ENCODE data around the gene ROBO1. TPM values are rescaled to one million over a fixed set of nuclear protein-coding genes. Genes with fewer than 3 reads are reported as not detected.
"Not testable (repeated sequence)": the region's sequence is repeated elsewhere in the genome, so short reads cannot be mapped to it uniquely, and the experiment has no call there.

ROBO1 gene
- total and polyA plus RNA-seq, 9 donors = 26.2 to 77.2 (median 38.7) TPM

GRCh38 chr3:79203144-79203519 lies 564.7 kb downstream of the ROBO1 start:
- no peak overlapping the region for H3K27ac ChIP-seq (ENCODE audit: low read length)
- no peaks in the 10 kb centered on the region for H3K36me3 ChIP-seq (ENCODE audit: control insufficient read depth, insufficient read depth, low read length)
- H3K9me3 ChIP-seq (replicated peaks; ENCODE audit: control insufficient read depth, low read depth, low read length) = no peaks in the 10 kb centered on the region
- no peaks in the 10 kb centered on the region for H3K4me1 ChIP-seq (ENCODE audit: control insufficient read depth, insufficient read depth, low read length)
- peak; percentile 49 for DNase-seq
- no peaks in the 10 kb centered on the region for H3K27me3 ChIP-seq (ENCODE audit: control insufficient read depth, insufficient read depth, low read length)
- H3K4me3 ChIP-seq (ENCODE audit: low read length) = no peak overlapping the region
- WGBS (ENCODE audit: insufficient coverage) = no CpG with 5 or more reads among the region's 3 CpGs

- no peaks in the 10 kb centered on the region for H3K9me3 ChIP-seq (replicated peaks; ENCODE audit: control insufficient read depth, low read depth, low read length)
- no peak for DNase-seq
- no peak overlapping the region for H3K27ac ChIP-seq (ENCODE audit: low read length)
- no peaks in the 10 kb centered on the region for H3K36me3 ChIP-seq (ENCODE audit: control insufficient read depth, insufficient read depth, low read length)
- no peaks in the 10 kb centered on the region for H3K4me1 ChIP-seq (ENCODE audit: control insufficient read depth, insufficient read depth, low read length)
- WGBS (ENCODE audit: insufficient coverage) = no CpG with 5 or more reads among the region's 5 CpGs
- H3K4me3 ChIP-seq (ENCODE audit: low read length) = no peak overlapping the region
- no peaks in the 10 kb centered on the region for H3K27me3 ChIP-seq (ENCODE audit: control insufficient read depth, insufficient read depth, low read length)
These were observed 565.2 kb downstream of the ROBO1 start for GRCh38 chr3:79202471-79203143.

- peak; percentile 16 for DNase-seq
- Histone ChIP-seq H3K4me3 (ENCODE audit: low read length) (no peak overlapping the region), H3K27ac (ENCODE audit: low read length) (no peak overlapping the region), H3K9me3 (replicated peaks; ENCODE audit: control insufficient read depth, low read depth, low read length) (no peaks in the 10 kb centered on the region), H3K4me1 (ENCODE audit: control insufficient read depth, insufficient read depth, low read length) (no peaks in the 10 kb centered on the region), H3K27me3 (ENCODE audit: control insufficient read depth, insufficient read depth, low read length) (no peaks in the 10 kb centered on the region), H3K36me3 (ENCODE audit: control insufficient read depth, insufficient read depth, low read length) (no peaks in the 10 kb centered on the region)
- no CpG with 5 or more reads among the region's 1 CpG for WGBS (ENCODE audit: insufficient coverage)
These were observed 567.3 kb downstream of the ROBO1 start for GRCh38 chr3:79200456-79200855.

- Histone ChIP-seq H3K27ac (ENCODE audit: low read length) (no peak overlapping the region), H3K4me3 (ENCODE audit: low read length) (no peak overlapping the region), H3K27me3 (ENCODE audit: control insufficient read depth, insufficient read depth, low read length) (no peaks in the 10 kb centered on the region), H3K4me1 (ENCODE audit: control insufficient read depth, insufficient read depth, low read length) (no peaks in the 10 kb centered on the region), H3K9me3 (replicated peaks; ENCODE audit: control insufficient read depth, low read depth, low read length) (no peaks in the 10 kb centered on the region), H3K36me3 (ENCODE audit: control insufficient read depth, insufficient read depth, low read length) (no peaks in the 10 kb centered on the region)
- WGBS (ENCODE audit: insufficient coverage) = no CpG with 5 or more reads among the region's 1 CpG
- no peak for DNase-seq
These were observed 567.8 kb downstream of the ROBO1 start for GRCh38 chr3:79199966-79200365.

DNA sequence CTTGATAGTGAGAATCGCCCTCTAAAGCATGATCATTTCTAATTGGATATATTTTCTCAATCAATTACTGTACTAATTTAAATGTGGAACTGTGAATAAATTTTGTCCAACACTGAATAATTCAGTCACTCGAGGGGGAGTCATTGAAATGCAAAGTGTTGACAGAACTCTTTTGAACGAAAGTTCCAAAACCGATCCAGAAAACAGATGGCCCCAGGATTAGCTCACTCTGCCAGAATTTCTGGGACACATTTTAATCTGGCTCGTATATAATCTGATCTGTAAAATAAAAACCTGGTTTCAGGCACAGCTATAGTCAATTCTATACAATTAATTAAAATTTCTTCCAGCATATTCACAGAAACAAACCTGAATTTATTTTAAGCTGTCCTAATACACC lies 580.4 kb downstream of the ROBO1 start:
- no peaks in the 10 kb centered on the region for H3K9me3 ChIP-seq (replicated peaks; ENCODE audit: control insufficient read depth, low read depth, low read length)
- H3K36me3 ChIP-seq (ENCODE audit: control insufficient read depth, insufficient read depth, low read length) = no peaks in the 10 kb centered on the region
- DNase-seq = no peak
- no peak overlapping the region for H3K4me3 ChIP-seq (ENCODE audit: low read length)
- H3K27ac ChIP-seq (ENCODE audit: low read length) = no peak overlapping the region
- no peaks in the 10 kb centered on the region for H3K27me3 ChIP-seq (ENCODE audit: control insufficient read depth, insufficient read depth, low read length)
- WGBS (ENCODE audit: insufficient coverage) = 40% methylated on average over 1 of the region's 5 CpGs
- H3K4me1 ChIP-seq (ENCODE audit: control insufficient read depth, insufficient read depth, low read length) = no peaks in the 10 kb centered on the region

- DNase-seq = no peak
- Histone ChIP-seq H3K27ac (ENCODE audit: low read length) (no peak overlapping the region), H3K4me3 (ENCODE audit: low read length) (no peak overlapping the region), H3K27me3 (ENCODE audit: control insufficient read depth, insufficient read depth, low read length) (no peaks in the 10 kb centered on the region), H3K4me1 (ENCODE audit: control insufficient read depth, insufficient read depth, low read length) (no peaks in the 10 kb centered on the region), H3K36me3 (ENCODE audit: control insufficient read depth, insufficient read depth, low read length) (no peaks in the 10 kb centered on the region), H3K9me3 (replicated peaks; ENCODE audit: control insufficient read depth, low read depth, low read length) (no peaks in the 10 kb centered on the region)
- WGBS (ENCODE audit: insufficient coverage) = 0% methylated on average over 1 of the region's 3 CpGs
These were observed 583.5 kb downstream of the ROBO1 start for GRCh38 chr3:79184251-79184650.

DNA sequence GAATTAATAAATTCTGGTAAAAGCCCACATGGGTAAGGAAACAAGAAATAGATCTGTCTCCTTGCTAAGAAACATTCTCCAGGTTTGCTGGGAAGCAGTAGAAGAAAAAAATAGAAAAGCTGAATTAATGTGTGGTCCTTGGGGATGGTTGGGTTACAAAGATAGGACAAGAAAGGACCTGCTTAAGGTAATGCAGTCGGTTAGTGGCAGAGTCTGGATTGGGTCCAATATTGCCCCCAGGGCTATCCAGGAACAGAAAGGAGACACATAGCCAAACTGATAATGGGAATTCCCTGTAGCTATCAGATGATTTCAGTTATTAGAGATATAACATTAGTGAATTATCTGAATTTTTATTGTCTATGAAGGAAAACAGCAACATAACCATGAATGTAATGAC lies 584.3 kb downstream of the ROBO1 start:
- Histone ChIP-seq H3K4me3 (ENCODE audit: low read length) (no peak overlapping the region), H3K9me3 (replicated peaks; ENCODE audit: control insufficient read depth, low read depth, low read length) (no peaks in the 10 kb centered on the region), H3K36me3 (ENCODE audit: control insufficient read depth, insufficient read depth, low read length) (no peaks in the 10 kb centered on the region), H3K4me1 (ENCODE audit: control insufficient read depth, insufficient read depth, low read length) (no peaks in the 10 kb centered on the region), H3K27ac (ENCODE audit: low read length) (no peak overlapping the region), H3K27me3 (ENCODE audit: control insufficient read depth, insufficient read depth, low read length) (no peaks in the 10 kb centered on the region)
- no peak for DNase-seq
- WGBS (ENCODE audit: insufficient coverage) = 40% methylated on average over 1 of the region's 1 CpG

DNA sequence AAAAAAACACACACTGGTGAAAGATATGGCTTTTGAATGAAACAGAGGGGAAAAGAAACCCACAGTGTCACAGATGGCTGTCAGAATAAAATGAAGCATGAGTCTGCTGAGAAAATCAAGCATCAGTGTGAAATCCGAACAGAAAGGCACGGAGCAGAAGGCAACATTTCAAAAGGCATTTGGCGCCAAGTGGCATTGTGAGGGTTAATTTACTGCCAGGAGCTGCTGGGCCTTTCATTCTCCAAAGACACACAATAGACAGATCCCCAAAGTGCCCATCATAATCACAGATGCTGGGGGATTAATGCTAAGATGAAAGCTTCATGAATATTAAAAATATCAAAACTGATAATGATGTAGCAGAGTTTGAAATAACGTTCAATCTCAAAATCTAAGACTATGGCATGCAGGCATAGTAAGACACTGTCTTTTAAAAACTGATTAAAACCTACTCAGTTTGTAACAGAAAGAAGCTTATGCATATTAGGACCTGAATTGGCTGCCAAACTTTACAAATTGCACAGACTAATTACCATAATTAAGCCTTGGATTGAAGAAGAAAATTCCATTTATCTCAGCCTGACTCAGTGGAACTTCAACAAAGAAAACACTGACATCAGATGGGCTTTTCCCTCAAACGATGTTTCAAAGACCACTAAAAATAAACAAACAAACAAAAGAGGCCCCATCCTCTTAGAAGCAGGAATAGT lies 589.2 kb downstream of the ROBO1 start:
- no peaks in the 10 kb centered on the region for H3K36me3 ChIP-seq (ENCODE audit: control insufficient read depth, insufficient read depth, low read length)
- no peak overlapping the region for H3K27ac ChIP-seq (ENCODE audit: low read length)
- no peaks in the 10 kb centered on the region for H3K27me3 ChIP-seq (ENCODE audit: control insufficient read depth, insufficient read depth, low read length)
- WGBS (ENCODE audit: insufficient coverage) = no CpG with 5 or more reads among the region's 5 CpGs
- H3K4me1 ChIP-seq (ENCODE audit: control insufficient read depth, insufficient read depth, low read length) = no peaks in the 10 kb centered on the region
- no peak for DNase-seq
- no peaks in the 10 kb centered on the region for H3K9me3 ChIP-seq (replicated peaks; ENCODE audit: control insufficient read depth, low read depth, low read length)
- no peak overlapping the region for H3K4me3 ChIP-seq (ENCODE audit: low read length)

DNA sequence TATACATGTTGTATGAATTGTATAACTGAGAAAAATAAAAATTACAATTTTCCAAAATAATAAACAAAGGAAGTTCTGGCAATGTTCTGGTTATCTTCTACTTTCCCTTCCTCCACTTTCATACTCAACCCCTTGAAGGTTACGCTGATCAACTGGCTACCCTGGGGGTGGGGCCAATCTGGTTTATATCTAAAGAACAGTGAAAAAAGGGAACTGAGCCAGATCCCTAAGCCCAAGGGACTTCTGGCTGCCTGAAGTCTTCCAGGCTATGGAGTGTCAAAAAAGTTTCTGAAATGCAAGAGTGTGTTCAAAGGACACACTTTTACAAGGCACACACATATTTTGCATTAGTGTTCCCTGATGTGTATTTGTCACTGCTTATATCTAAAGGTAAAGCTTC lies 591.9 kb downstream of the ROBO1 start:
- H3K9me3 ChIP-seq (replicated peaks; ENCODE audit: control insufficient read depth, low read depth, low read length) = no peaks in the 10 kb centered on the region
- peak; percentile 28 for DNase-seq
- no peak overlapping the region for H3K4me3 ChIP-seq (ENCODE audit: low read length)
- no peaks in the 10 kb centered on the region for H3K4me1 ChIP-seq (ENCODE audit: control insufficient read depth, insufficient read depth, low read length)
- H3K27me3 ChIP-seq (ENCODE audit: control insufficient read depth, insufficient read depth, low read length) = no peaks in the 10 kb centered on the region
- H3K27ac ChIP-seq (ENCODE audit: low read length) = no peak overlapping the region
- no CpG with 5 or more reads among the region's 1 CpG for WGBS (ENCODE audit: insufficient coverage)
- H3K36me3 ChIP-seq (ENCODE audit: control insufficient read depth, insufficient read depth, low read length) = no peaks in the 10 kb centered on the region

DNA sequence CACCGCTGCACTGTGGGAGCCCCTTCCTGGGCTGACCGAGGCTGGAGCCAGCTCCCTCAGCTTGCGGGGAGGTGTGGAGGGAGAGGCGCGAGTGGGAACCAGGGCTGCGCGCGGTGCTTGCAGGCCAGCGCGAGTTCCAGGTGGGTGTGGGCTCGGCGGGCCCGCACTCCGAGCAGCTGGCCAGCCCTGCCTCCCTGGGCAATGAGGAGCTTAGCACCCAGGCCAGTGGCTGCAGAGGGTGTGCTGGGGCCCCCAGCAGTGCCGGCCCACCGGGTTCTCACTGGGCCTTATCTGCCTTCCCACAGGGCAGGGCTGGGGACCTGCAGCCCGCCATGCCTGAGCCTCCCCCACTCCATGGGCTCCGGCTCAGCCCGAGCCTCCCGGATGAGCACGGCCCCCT lies 594.5 kb downstream of the ROBO1 start:
- not testable (repeated sequence) for H3K9me3 ChIP-seq (replicated peaks; ENCODE audit: control insufficient read depth, low read depth, low read length); H3K27ac ChIP-seq (ENCODE audit: low read length); H3K4me3 ChIP-seq (ENCODE audit: low read length); H3K36me3 ChIP-seq (ENCODE audit: control insufficient read depth, insufficient read depth, low read length); H3K4me1 ChIP-seq (ENCODE audit: control insufficient read depth, insufficient read depth, low read length); H3K27me3 ChIP-seq (ENCODE audit: control insufficient read depth, insufficient read depth, low read length); DNase-seq
- WGBS (ENCODE audit: insufficient coverage) = 98% methylated on average over 9 of the region's 21 CpGs
